Panc1 (cell line): ENCODE measurements around the gene CYB561D1.

Experiments used
- TF ChIP-seq, protein P1 (sequence below): fragments of 450-650 bp; IDR thresholded peaks from 2 replicates; pipeline ENCODE4 v1.5.1; 2017; ENCODE audit warnings: mild to moderate bottlenecking
- TF ChIP-seq, protein P2 (sequence below), 2 experiments: IDR thresholded peaks; 2 replicates each; pipeline ENCODE4 v1.6.1; 2011 to 2012; ENCODE audit warnings: low read depth in 2 of 2, control low read depth in 1 of 2, low read length in 1 of 2, mild to moderate bottlenecking in 1 of 2, moderate library complexity in 1 of 2; ENCODE audit not compliant: insufficient read depth in 1 of 2

DNA sequence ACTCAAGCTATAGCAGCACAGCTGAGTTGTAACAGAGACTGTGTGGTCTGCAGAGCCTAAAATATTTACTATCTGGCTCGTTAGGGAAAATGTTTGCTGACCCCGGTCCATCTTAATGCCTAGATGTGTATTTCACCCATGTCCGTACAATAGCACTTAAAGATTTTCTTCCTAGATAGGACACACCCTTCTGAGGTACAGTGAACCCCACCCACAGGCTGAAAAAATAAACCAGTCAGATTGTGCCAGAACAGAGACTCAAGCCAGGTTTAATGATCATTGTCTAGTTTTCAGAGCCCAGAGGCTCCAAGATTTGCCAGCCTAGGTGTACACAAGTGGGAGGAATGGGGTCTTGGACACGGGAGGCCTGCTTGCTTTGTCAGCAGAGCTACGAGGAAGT lies 10.0 kb downstream of the CYB561D1 start:
- TF ChIP-seq, protein P1, sequence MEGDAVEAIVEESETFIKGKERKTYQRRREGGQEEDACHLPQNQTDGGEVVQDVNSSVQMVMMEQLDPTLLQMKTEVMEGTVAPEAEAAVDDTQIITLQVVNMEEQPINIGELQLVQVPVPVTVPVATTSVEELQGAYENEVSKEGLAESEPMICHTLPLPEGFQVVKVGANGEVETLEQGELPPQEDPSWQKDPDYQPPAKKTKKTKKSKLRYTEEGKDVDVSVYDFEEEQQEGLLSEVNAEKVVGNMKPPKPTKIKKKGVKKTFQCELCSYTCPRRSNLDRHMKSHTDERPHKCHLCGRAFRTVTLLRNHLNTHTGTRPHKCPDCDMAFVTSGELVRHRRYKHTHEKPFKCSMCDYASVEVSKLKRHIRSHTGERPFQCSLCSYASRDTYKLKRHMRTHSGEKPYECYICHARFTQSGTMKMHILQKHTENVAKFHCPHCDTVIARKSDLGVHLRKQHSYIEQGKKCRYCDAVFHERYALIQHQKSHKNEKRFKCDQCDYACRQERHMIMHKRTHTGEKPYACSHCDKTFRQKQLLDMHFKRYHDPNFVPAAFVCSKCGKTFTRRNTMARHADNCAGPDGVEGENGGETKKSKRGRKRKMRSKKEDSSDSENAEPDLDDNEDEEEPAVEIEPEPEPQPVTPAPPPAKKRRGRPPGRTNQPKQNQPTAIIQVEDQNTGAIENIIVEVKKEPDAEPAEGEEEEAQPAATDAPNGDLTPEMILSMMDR = no peak
- TF ChIP-seq, protein P2, sequence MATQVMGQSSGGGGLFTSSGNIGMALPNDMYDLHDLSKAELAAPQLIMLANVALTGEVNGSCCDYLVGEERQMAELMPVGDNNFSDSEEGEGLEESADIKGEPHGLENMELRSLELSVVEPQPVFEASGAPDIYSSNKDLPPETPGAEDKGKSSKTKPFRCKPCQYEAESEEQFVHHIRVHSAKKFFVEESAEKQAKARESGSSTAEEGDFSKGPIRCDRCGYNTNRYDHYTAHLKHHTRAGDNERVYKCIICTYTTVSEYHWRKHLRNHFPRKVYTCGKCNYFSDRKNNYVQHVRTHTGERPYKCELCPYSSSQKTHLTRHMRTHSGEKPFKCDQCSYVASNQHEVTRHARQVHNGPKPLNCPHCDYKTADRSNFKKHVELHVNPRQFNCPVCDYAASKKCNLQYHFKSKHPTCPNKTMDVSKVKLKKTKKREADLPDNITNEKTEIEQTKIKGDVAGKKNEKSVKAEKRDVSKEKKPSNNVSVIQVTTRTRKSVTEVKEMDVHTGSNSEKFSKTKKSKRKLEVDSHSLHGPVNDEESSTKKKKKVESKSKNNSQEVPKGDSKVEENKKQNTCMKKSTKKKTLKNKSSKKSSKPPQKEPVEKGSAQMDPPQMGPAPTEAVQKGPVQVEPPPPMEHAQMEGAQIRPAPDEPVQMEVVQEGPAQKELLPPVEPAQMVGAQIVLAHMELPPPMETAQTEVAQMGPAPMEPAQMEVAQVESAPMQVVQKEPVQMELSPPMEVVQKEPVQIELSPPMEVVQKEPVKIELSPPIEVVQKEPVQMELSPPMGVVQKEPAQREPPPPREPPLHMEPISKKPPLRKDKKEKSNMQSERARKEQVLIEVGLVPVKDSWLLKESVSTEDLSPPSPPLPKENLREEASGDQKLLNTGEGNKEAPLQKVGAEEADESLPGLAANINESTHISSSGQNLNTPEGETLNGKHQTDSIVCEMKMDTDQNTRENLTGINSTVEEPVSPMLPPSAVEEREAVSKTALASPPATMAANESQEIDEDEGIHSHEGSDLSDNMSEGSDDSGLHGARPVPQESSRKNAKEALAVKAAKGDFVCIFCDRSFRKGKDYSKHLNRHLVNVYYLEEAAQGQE (IDR thresholded peaks at IDR 0.05; ENCODE audit: insufficient read depth in 1 of 2, low read depth in 2 of 2, low read length in 1 of 2) = no peak
